WTC11 (cell line): ENCODE data around the gene UCHL5.

Experiments used
- CREM ChIP-seq: sonication (generic); formaldehyde crosslinking; IDR thresholded peaks from 2 replicates; pipeline ENCODE4 v1.8.1; 2022; ENCODE audit warnings: mild to moderate bottlenecking, missing genetic modification reagents, moderate library complexity
- E2F4 ChIP-seq: sonication (generic); formaldehyde crosslinking; IDR thresholded peaks from 2 replicates; pipeline ENCODE4 v1.8.1; 2022; ENCODE audit warnings: low read depth, mild to moderate bottlenecking, moderate library complexity, missing genetic modification reagents, borderline replicate concordance
- ELF4 ChIP-seq: sonication (generic); formaldehyde crosslinking; IDR thresholded peaks from 2 replicates; pipeline ENCODE4 v1.8.1; 2022; ENCODE audit warnings: low read depth, mild to moderate bottlenecking, moderate library complexity, missing genetic modification reagents
- ETV6 ChIP-seq: sonication (generic); formaldehyde crosslinking; IDR thresholded peaks from 2 replicates; pipeline ENCODE4 v1.8.1; 2022; ENCODE audit warnings: mild to moderate bottlenecking, missing genetic modification reagents
- FOXJ3 ChIP-seq: sonication (generic); formaldehyde crosslinking; IDR thresholded peaks from 2 replicates; pipeline ENCODE4 v1.9.0; 2021; ENCODE audit warnings: missing genetic modification reagents, mild to moderate bottlenecking, borderline replicate concordance
- MLX ChIP-seq: sonication (generic); formaldehyde crosslinking; IDR thresholded peaks from 2 replicates; pipeline ENCODE4 v1.8.1; 2023; ENCODE audit warnings: mild to moderate bottlenecking, missing genetic modification reagents, moderate library complexity
- MYBL2 ChIP-seq: sonication (generic); formaldehyde crosslinking; IDR thresholded peaks from 2 replicates; pipeline ENCODE4 v1.8.1; 2023; ENCODE audit warnings: mild to moderate bottlenecking, moderate library complexity, missing genetic modification reagents
- NR2C2 ChIP-seq: sonication (generic); formaldehyde crosslinking; IDR thresholded peaks from 2 replicates; pipeline ENCODE4 v1.8.0; 2022; ENCODE audit warnings: mild to moderate bottlenecking, missing genetic modification reagents
- ZNF425 ChIP-seq: fragments of 250-450 bp; sonication (Bioruptor Pico); conservative IDR thresholded peaks from 2 replicates; pipeline ENCODE4 v1.9.0; 2021; ENCODE audit warnings: mild to moderate bottlenecking
- TF ChIP-seq, protein P1 (sequence below): fragments of 200-600 bp; IDR thresholded peaks from 2 replicates; pipeline ENCODE4 v1.8.0; 2022; ENCODE audit warnings: antibody characterized with exemption
- TF ChIP-seq, protein P2 (sequence below): sonication (generic); formaldehyde crosslinking; IDR thresholded peaks from 2 replicates; pipeline ENCODE4 v1.8.1; 2023; ENCODE audit warnings: mild to moderate bottlenecking, missing genetic modification reagents, moderate library complexity
- TF ChIP-seq, protein P3 (sequence below): sonication (generic); formaldehyde crosslinking; IDR thresholded peaks from 2 replicates; pipeline ENCODE4 v1.8.0; 2023; ENCODE audit warnings: mild to moderate bottlenecking, missing genetic modification reagents

GRCh38 chr1:193062698-193063463 lies 3.7 kb upstream of the UCHL5 start:
- TF ChIP-seq ETV6 (CRISPR knock-in tag): no peak
- TF ChIP-seq NR2C2 (CRISPR knock-in tag): no peak
- no peak for TF ChIP-seq MYBL2 (CRISPR knock-in tag)
- TF ChIP-seq E2F4 (CRISPR knock-in tag): no peak
- TF ChIP-seq, protein P1, sequence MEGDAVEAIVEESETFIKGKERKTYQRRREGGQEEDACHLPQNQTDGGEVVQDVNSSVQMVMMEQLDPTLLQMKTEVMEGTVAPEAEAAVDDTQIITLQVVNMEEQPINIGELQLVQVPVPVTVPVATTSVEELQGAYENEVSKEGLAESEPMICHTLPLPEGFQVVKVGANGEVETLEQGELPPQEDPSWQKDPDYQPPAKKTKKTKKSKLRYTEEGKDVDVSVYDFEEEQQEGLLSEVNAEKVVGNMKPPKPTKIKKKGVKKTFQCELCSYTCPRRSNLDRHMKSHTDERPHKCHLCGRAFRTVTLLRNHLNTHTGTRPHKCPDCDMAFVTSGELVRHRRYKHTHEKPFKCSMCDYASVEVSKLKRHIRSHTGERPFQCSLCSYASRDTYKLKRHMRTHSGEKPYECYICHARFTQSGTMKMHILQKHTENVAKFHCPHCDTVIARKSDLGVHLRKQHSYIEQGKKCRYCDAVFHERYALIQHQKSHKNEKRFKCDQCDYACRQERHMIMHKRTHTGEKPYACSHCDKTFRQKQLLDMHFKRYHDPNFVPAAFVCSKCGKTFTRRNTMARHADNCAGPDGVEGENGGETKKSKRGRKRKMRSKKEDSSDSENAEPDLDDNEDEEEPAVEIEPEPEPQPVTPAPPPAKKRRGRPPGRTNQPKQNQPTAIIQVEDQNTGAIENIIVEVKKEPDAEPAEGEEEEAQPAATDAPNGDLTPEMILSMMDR: no peak
- TF ChIP-seq FOXJ3 (CRISPR knock-in tag): no peak
- no peak for TF ChIP-seq ZNF425 (CRISPR knock-in tag)
- TF ChIP-seq CREM (CRISPR knock-in tag): no peak
- TF ChIP-seq ELF4: no peak
- TF ChIP-seq, protein P2, sequence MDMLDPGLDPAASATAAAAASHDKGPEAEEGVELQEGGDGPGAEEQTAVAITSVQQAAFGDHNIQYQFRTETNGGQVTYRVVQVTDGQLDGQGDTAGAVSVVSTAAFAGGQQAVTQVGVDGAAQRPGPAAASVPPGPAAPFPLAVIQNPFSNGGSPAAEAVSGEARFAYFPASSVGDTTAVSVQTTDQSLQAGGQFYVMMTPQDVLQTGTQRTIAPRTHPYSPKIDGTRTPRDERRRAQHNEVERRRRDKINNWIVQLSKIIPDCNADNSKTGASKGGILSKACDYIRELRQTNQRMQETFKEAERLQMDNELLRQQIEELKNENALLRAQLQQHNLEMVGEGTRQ (CRISPR knock-in tag): no peak
- TF ChIP-seq MLX: no peak
- TF ChIP-seq, protein P3, sequence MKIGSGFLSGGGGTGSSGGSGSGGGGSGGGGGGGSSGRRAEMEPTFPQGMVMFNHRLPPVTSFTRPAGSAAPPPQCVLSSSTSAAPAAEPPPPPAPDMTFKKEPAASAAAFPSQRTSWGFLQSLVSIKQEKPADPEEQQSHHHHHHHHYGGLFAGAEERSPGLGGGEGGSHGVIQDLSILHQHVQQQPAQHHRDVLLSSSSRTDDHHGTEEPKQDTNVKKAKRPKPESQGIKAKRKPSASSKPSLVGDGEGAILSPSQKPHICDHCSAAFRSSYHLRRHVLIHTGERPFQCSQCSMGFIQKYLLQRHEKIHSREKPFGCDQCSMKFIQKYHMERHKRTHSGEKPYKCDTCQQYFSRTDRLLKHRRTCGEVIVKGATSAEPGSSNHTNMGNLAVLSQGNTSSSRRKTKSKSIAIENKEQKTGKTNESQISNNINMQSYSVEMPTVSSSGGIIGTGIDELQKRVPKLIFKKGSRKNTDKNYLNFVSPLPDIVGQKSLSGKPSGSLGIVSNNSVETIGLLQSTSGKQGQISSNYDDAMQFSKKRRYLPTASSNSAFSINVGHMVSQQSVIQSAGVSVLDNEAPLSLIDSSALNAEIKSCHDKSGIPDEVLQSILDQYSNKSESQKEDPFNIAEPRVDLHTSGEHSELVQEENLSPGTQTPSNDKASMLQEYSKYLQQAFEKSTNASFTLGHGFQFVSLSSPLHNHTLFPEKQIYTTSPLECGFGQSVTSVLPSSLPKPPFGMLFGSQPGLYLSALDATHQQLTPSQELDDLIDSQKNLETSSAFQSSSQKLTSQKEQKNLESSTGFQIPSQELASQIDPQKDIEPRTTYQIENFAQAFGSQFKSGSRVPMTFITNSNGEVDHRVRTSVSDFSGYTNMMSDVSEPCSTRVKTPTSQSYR: no peak
